ENCODE results near the gene BCL6.

Gene BCL6

DNA sequence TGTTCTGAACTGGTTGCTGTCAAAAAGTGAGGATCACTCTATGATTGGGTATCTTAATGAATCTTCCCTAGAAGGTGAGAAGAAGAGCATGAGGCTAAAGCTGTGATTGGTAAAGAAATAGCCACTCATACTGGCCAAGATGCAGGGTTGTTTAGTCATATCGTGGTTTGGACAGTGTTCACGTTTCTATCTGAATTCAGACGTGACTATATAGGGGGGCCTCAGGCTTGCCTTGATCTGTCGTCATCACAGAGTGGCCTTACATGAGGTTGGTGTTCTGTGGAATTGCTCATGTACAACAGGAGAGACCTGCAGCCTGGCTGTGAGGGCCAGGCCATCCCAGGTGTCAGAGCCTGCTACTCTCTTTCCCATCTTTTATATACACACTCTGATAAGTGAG, 55.3 kb downstream of the BCL6 start:
- no peaks in the 10 kb centered on the region for H3K9me2 ChIP-seq (replicated peaks; ENCODE audit: control insufficient read depth, low read length)
- no peaks in the 10 kb centered on the region for H4K20me1 ChIP-seq (ENCODE audit: control insufficient read depth, insufficient read depth, low read depth, low read length)
- H3K36me3 ChIP-seq (ENCODE audit: control insufficient read depth, low read length) = no peaks in the 10 kb centered on the region
- H3K27me3 ChIP-seq (ENCODE audit: control insufficient read depth, low read length) = peaks cover 14% of the 10 kb centered on the region
- H3K27ac ChIP-seq (ENCODE audit: low read depth, low read length) = no peak overlapping the region
- TF ChIP-seq, protein P1, sequence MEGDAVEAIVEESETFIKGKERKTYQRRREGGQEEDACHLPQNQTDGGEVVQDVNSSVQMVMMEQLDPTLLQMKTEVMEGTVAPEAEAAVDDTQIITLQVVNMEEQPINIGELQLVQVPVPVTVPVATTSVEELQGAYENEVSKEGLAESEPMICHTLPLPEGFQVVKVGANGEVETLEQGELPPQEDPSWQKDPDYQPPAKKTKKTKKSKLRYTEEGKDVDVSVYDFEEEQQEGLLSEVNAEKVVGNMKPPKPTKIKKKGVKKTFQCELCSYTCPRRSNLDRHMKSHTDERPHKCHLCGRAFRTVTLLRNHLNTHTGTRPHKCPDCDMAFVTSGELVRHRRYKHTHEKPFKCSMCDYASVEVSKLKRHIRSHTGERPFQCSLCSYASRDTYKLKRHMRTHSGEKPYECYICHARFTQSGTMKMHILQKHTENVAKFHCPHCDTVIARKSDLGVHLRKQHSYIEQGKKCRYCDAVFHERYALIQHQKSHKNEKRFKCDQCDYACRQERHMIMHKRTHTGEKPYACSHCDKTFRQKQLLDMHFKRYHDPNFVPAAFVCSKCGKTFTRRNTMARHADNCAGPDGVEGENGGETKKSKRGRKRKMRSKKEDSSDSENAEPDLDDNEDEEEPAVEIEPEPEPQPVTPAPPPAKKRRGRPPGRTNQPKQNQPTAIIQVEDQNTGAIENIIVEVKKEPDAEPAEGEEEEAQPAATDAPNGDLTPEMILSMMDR (IDR thresholded peaks at IDR 0.05; ENCODE audit: low read depth, low read length, poor library complexity, severe bottlenecking) = no peak
- TF ChIP-seq EZH2phosphoT487 (IDR thresholded peaks at IDR 0.05; ENCODE audit: borderline replicate concordance, low read length) = no peak
- no peaks in the 10 kb centered on the region for H3K79me2 ChIP-seq (ENCODE audit: control insufficient read depth, low read length)
- no peak overlapping the region for H3K4me3 ChIP-seq (ENCODE audit: low read length)
- no peaks in the 10 kb centered on the region for H3K4me1 ChIP-seq (ENCODE audit: control insufficient read depth, low read length)
- no peaks in the 10 kb centered on the region for H3F3A ChIP-seq (ENCODE audit: control insufficient read depth, insufficient read depth)
- H3K9me3 ChIP-seq (ENCODE audit: control insufficient read depth, insufficient read depth, low read length) = 0 out of 2 replicates have a peak, but pooled peaks cover 3% of the 10 kb centered on the region
- no peak overlapping the region for H3K4me2 ChIP-seq (ENCODE audit: low read length)

DNA sequence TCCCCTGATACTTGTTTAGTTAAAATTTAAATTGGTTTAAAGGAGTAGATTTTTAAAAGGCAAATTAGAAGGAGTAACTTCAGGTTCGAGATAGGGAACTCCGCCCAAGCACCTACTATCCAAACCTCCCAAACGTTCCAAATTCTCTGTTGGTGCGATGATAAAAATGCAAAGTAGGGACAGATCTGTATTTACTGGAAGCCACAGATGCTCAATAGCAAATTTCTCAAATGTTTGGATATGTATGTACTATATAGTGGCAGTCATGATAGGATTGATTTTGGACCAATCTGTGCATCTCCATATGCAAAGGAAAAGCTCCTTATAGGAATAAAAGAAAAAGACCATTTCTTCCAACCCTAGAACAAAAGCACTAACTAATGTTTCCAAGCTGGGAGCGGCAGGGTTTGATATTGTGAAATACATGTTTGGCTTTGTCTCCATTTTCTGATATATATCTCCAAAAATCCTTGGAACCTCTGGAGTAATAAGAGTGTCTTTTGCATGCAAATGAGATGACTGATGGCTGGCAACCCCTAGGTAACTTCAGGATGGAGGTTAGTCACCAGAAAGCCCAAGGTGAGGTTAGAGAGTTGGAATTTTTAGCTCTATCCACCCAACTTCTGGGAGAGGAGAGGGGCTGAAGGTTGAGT, 58.5 kb downstream of the BCL6 start:
- Histone ChIP-seq H4K20me1 (ENCODE audit: control insufficient read depth, insufficient read depth, low read depth, low read length) (no peaks in the 10 kb centered on the region), H3F3A (ENCODE audit: control insufficient read depth, insufficient read depth) (no peaks in the 10 kb centered on the region), H3K79me2 (ENCODE audit: control insufficient read depth, low read length) (no peaks in the 10 kb centered on the region), H3K27ac (ENCODE audit: low read depth, low read length) (no peak overlapping the region), H3K36me3 (ENCODE audit: control insufficient read depth, low read length) (no peaks in the 10 kb centered on the region), H3K4me2 (ENCODE audit: low read length) (no peak overlapping the region), H3K9me2 (replicated peaks; ENCODE audit: control insufficient read depth, low read length) (no peaks in the 10 kb centered on the region), H3K9me3 (ENCODE audit: control insufficient read depth, insufficient read depth, low read length) (0 out of 2 replicates have a peak, but pooled peaks cover 3% of the 10 kb centered on the region), H3K27me3 (ENCODE audit: control insufficient read depth, low read length) (peaks cover 8% of the 10 kb centered on the region), H3K4me3 (ENCODE audit: low read length) (no peak overlapping the region), H3K4me1 (ENCODE audit: control insufficient read depth, low read length) (no peaks in the 10 kb centered on the region)
- no peak for TF ChIP-seq EZH2phosphoT487 (IDR thresholded peaks at IDR 0.05; ENCODE audit: borderline replicate concordance, low read length)
- TF ChIP-seq, protein P1 (IDR thresholded peaks at IDR 0.05; ENCODE audit: low read depth, low read length, poor library complexity, severe bottlenecking) = no peak

DNA sequence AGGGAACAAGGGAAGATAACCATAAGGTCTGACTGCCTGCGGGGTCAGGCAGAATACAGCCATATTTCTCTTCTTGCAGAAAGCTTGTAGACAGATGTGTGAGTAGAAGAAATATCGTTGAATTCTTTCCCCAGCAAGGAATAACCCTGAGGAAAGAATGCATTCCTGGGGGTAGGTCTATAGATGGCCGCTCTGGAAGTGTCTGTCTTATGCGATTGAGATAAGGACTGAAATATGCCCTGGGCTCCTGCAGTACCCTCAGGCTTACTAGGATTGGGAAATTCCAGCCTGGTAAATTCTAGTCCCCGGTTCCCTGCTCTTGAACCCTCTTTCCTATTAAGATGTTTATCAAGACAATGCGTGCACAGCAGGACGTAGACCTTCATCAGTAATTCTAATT, 59.3 kb downstream of the BCL6 start:
- Histone ChIP-seq H3K27me3 (ENCODE audit: control insufficient read depth, low read length) (peaks cover 11% of the 10 kb centered on the region), H3K79me2 (ENCODE audit: control insufficient read depth, low read length) (no peaks in the 10 kb centered on the region), H3K4me3 (ENCODE audit: low read length) (no peak overlapping the region), H3K36me3 (ENCODE audit: control insufficient read depth, low read length) (no peaks in the 10 kb centered on the region), H3K4me1 (ENCODE audit: control insufficient read depth, low read length) (no peaks in the 10 kb centered on the region), H4K20me1 (ENCODE audit: control insufficient read depth, insufficient read depth, low read depth, low read length) (no peaks in the 10 kb centered on the region), H3F3A (ENCODE audit: control insufficient read depth, insufficient read depth) (no peaks in the 10 kb centered on the region), H3K27ac (ENCODE audit: low read depth, low read length) (no peak overlapping the region), H3K9me3 (ENCODE audit: control insufficient read depth, insufficient read depth, low read length) (0 out of 2 replicates have a peak, but pooled peaks cover 3% of the 10 kb centered on the region), H3K9me2 (replicated peaks; ENCODE audit: control insufficient read depth, low read length) (no peaks in the 10 kb centered on the region), H3K4me2 (ENCODE audit: low read length) (no peak overlapping the region)
- TF ChIP-seq, protein P1 (IDR thresholded peaks at IDR 0.05; ENCODE audit: low read depth, low read length, poor library complexity, severe bottlenecking) = no peak
- TF ChIP-seq EZH2phosphoT487 (IDR thresholded peaks at IDR 0.05; ENCODE audit: borderline replicate concordance, low read length) = no peak
